AG04450 (cell line): ENCODE measurements around the gene SETDB1. TPM values are rescaled to one million over a fixed set of nuclear protein-coding genes. Genes with fewer than 3 reads are reported as not detected.

ENCODE experiments used
- CTCF ChIA-PET: fragments of 300-600, 350-600 bp; formaldehyde crosslinking; extraction: SDS; loops from one replicate; lab custom pipeline; 2022; ENCODE audit warnings: antibody characterized with exemption, inconsistent platforms; lab: Charles Lee
- POLR2A ChIA-PET: fragments of 350-600 bp; formaldehyde crosslinking; extraction: SDS; loops from one replicate; lab custom pipeline; 2021; ENCODE audit warnings: antibody characterized with exemption, inconsistent platforms; lab: Yijun Ruan, JAX
- DNase-seq: peaks from one replicate; pipeline ENCODE4 v3.0.0-alpha.2; 2011; ENCODE audit warnings: low read depth, low spot score
- H3K27ac ChIP-seq: one replicate; pipeline ENCODE4 v1.5.1; 2012; ENCODE audit warnings: low read depth, low read length, control low read depth
- H3K27me3 ChIP-seq: one replicate; pipeline ENCODE4 v1.6.0; 2012; ENCODE audit warnings: low read length; ENCODE audit not compliant: control insufficient read depth, insufficient read depth
- H3K4me3 ChIP-seq: 2 replicates; pipeline ENCODE4 v1.5.1; 2011; ENCODE audit warnings: mild to moderate bottlenecking, low read depth, low read length, control low read depth
- H3K9me3 ChIP-seq: 2 replicates; pipeline ENCODE4 v1.5.1; 2012; ENCODE audit warnings: low read length; ENCODE audit not compliant: control insufficient read depth, insufficient read depth
- polyA plus RNA-seq: library from polyadenylated mRNA; depleted of rRNA; stranded (reverse); fragments of >200 nt; gene quantifications from 2 replicates; pipeline ENCODE4 v1.2.3, GENCODE V29; 2011
- TF ChIP-seq, protein P1 (sequence below): IDR thresholded peaks from 2 replicates; pipeline ENCODE4 v1.5.1; 2011; ENCODE audit warnings: low read depth, low read length, control low read depth, inconsistent platforms

Gene SETDB1
- polyA plus RNA-seq, 1 experiment, result 35.5 TPM

DNA sequence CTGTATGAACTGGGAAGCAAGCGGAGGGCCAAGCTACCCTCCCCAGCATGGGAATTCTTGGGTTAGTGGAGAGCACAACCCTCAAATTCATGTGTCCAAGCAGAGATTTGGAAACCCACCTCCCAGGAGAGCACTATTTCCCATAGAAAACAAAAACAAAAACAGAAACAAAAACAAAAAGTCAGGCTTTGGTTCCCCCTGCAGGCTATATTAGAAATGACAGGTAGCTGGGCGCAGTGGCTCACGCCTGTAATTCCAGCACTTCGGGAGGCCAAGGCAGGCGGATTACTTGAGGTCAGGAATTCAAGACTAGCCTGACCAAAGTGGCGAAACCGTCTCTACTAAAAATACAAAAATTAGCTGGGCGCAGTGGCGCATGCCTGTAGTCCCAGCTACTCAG, 69.7 kb downstream of the SETDB1 start:
- Histone ChIP-seq H3K27ac (no peak overlapping the region), H3K4me3 (no peak overlapping the region), H3K9me3 (no peaks in the 10 kb centered on the region), H3K27me3 (no peaks in the 10 kb centered on the region)
- no peak for DNase-seq
- TF ChIP-seq, protein P1, sequence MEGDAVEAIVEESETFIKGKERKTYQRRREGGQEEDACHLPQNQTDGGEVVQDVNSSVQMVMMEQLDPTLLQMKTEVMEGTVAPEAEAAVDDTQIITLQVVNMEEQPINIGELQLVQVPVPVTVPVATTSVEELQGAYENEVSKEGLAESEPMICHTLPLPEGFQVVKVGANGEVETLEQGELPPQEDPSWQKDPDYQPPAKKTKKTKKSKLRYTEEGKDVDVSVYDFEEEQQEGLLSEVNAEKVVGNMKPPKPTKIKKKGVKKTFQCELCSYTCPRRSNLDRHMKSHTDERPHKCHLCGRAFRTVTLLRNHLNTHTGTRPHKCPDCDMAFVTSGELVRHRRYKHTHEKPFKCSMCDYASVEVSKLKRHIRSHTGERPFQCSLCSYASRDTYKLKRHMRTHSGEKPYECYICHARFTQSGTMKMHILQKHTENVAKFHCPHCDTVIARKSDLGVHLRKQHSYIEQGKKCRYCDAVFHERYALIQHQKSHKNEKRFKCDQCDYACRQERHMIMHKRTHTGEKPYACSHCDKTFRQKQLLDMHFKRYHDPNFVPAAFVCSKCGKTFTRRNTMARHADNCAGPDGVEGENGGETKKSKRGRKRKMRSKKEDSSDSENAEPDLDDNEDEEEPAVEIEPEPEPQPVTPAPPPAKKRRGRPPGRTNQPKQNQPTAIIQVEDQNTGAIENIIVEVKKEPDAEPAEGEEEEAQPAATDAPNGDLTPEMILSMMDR, result peak; percentile 68
- ChIA-PET POLR2A (interaction anchor here (0.8 to 1.9 kb wide), 3 partner anchors 10 to 416 kb away, joined by 4 to 10 read pairs (median 8); partner anchors contain the start of genes MCL1 and MINDY1), CTCF (interaction anchor here (0.6 to 3.9 kb wide), 26 partner anchors 9 to 436 kb away, joined by 3 to 63 read pairs (median 4); partner anchors contain the start of genes ANXA9, CERS2, MINDY1 and SETDB1)

DNA sequence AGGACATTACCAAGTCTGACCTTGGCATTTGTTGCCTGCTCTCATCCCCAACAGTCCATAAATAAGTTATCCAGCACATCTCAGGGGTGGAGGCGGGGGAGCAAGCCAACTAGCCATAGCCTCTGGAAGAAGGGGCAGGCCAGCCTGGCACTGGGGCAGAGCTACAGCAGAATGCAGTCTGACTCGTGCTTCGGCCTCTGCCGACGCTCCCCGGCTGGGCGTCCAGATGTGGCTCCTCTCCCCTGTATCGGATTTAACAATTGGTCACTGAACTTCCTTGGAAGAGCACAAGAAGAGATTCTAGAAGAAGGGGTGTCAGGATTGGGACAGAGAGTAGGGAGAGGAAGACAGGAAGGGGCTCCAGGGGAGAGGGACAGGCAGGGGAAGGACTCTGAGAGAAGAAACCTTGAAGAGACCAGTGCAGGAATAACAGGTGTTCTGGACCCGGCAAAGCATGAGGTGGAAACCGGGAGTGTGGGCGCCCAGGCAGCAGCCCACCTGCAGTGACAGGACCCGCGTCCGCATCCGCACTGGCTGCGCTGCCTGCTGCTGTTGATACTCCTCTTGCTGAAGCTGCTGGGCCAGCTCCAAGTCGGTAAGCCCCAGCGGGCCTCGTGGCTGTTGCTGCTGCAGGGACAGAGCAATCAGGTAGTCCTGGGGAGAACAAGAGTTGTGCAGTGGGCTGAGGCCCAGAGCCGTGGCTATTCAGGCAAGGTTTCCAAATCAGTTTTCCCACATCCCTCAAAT, 71.1 kb downstream of the SETDB1 start:
- H3K9me3 ChIP-seq, result no peaks in the 10 kb centered on the region
- H3K4me3 ChIP-seq, result no peak overlapping the region
- H3K27ac ChIP-seq, result no peak overlapping the region
- TF ChIP-seq, protein P1, result no peak
- ChIA-PET POLR2A (interaction anchor here (0.6 to 1.0 kb wide), 2 partner anchors 9 to 21 kb away, joined by 3 to 6 read pairs; partner anchors contain the start of gene MINDY1), CTCF (interaction anchor here (1.1 to 3.9 kb wide), 10 partner anchors 7 to 437 kb away, joined by 3 to 63 read pairs (median 4); partner anchors contain the start of genes ANXA9, CERS2, MINDY1 and SETDB1)
- no peak for DNase-seq
- no peaks in the 10 kb centered on the region for H3K27me3 ChIP-seq

DNA sequence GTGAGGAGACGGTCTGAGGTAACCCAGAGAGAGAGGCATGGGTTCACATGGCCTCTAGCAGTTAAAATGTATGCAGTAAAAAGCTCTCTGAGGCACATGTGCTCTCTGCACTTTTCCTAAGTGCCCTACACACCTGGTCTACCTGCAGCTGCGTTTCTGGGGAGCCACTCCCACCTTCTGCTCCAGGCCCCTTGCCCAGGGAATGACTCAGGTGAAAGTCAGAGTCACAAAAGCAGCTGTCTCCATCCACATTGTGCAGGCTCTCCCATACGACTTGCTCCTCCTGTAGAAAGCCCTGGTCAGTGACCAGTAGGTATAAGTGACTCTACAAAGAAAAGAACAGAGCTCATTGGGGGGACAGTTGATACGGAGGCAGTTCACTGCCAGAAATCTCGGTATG, 71.8 kb downstream of the SETDB1 start:
- Histone ChIP-seq H3K27ac (no peak overlapping the region), H3K4me3 (no peak overlapping the region), H3K9me3 (no peaks in the 10 kb centered on the region), H3K27me3 (no peaks in the 10 kb centered on the region)
- DNase-seq, result no peak
- ChIA-PET POLR2A (interaction anchor here (1.0 kb wide), 1 partner anchor 8 kb away, joined by 6 read pairs; the partner anchor contains the start of gene MINDY1), CTCF (interaction anchor here (2.7 kb wide), 1 partner anchor 18 kb away, joined by 9 read pairs; no protein-coding TSS in a partner anchor)
- TF ChIP-seq, protein P1, result no peak

DNA sequence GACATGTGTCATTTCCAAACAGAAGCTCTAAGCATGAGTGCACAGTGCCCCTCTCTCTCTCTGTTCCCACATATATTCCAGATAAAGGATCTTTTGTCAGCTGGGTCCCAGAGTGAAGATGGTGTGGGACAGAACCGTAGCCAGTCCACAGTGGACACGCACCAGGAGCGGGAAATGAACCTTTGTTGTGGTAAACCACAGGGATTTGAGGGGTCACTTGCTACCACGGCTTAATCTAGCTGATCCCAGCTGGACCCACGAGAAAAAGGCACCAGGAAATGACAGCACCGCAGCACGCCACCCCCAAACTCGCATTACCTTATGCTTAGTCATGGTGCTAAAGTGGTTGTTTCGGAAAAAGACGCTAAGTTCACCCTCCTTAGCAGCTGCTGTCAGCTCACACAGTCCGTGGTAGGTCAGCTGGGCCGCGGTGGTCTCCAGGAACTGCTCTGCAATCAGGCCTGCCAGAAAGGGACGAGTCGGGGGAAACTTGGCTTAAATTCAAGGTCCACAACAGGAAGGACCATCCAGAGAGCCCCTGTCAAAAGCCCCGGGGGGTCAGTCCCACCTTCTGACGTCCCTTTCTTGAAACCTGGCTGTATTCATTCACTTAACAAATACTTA, 73.0 kb downstream of the SETDB1 start:
- no peak overlapping the region for H3K4me3 ChIP-seq
- peak; percentile 37 for DNase-seq
- ChIA-PET POLR2A (interaction anchor here (0.6 to 1.6 kb wide), 2 partner anchors 17 to 33 kb away, joined by 3 to 4 read pairs; partner anchors contain the start of gene ANXA9), CTCF (interaction anchor here (0.6 to 2.7 kb wide), 4 partner anchors 19 to 439 kb away, joined by 3 to 9 read pairs (median 4); no protein-coding TSS in a partner anchor)
- H3K27ac ChIP-seq, result peak overlapping the region; percentile 70
- TF ChIP-seq, protein P1, result no peak
- no peaks in the 10 kb centered on the region for H3K9me3 ChIP-seq
- H3K27me3 ChIP-seq, result no peaks in the 10 kb centered on the region
